HPDE6-E6E7 (cell line): ENCODE measurements around the gene C12orf76.
"Not testable (repeated sequence)": the region's sequence is repeated elsewhere in the genome, so short reads cannot be mapped to it uniquely, and the experiment has no call there.

Source experiments
- DNase-seq: peaks from one replicate; pipeline ENCODE4 v3.0.0; 2011; ENCODE audit warnings: missing footprints; ENCODE audit errors: extremely low spot score

C12orf76 gene

DNA sequence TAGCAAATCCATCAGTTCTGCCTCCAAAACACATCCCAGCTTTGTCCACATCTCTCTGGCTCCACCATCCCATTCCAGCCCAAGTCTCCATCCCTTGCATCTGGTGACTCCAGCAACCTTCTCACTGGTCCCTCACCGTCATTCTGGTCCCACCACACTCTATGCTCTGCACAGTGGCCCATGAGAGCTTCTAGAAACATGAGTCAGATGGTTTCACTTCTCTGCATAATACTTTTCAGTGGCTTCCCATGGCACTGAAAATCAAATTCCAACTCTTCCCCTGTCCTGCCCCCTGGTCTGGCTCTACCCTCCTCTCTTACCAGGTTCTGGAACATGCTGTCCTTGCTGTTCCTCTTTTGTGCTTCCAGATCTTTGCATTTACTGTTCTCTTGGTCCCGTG is 17.2 kb upstream of the C12orf76 start:
- no peak for DNase-seq

DNA sequence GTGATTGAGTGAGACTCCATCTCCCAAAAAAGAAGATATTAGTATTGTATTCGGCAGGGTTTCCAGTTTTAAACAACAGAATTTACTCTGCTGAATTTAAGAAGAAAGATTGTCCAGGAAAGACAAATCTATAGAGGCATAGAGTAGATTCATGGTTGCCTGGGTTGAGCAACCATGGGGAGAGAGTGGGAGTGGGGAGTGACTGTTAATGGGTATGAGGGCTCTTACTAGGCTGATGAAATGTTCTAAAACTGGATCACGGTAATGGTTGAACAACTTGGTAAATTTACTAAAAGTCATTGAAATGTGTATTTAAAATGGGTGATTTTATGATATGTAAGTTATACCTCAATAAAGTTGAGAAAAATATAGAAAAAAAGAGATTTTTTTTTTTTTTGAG is 13.9 kb upstream of the C12orf76 start:
- DNase-seq: no peak

DNA sequence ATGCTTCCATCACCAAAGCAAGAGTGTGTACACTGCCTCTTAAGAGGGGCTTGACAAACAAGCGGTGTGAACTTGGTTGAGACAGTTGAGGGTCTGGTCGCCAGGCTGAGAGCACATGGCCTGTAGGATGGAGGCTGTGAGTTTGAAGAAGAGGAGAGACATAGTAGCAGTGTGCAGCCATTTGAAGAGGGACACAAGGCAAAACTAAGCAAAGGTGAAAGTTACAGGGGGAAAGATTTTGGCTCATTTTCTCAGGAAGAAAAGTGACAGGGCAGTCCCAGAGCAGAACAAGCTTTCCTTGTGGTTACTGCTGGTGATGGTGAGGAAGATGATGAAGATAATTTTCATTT is 11.3 kb upstream of the C12orf76 start:
- DNase-seq: no peak

DNA sequence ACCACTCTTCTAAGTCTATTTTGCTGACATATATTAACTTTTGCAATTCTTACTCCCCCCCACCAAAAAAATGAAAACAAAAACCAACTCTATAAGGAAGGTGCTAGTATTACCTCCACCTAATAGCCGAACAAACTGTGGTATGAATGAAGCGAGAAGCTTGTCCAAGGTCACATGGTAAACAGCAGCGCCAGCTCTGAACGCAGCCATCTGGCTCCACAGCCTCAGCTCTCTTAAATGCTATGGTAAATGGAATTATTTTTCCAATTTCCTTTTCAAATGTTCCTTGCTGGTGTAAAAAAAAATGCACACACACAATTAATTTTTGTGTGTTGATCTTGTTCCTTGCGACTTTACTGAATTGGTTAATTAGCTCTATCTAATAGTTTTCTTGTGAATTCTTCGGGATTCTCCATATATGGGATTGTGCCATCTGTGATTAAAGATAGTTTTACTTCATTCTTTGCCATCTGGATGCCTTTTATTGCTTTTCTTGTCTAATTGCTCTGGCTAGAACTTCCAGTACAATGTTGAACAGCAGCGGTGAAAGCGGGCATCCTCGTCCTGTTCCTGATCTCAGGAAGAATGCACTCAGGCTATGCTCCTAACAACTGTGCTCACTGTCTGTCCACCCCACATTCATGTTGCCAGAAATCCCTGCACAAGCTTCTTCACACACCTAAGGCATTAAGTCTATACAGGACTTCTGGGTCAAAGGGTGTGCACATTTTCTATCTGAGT is 10.7 kb upstream of the C12orf76 start:
- DNase-seq: no peak

DNA sequence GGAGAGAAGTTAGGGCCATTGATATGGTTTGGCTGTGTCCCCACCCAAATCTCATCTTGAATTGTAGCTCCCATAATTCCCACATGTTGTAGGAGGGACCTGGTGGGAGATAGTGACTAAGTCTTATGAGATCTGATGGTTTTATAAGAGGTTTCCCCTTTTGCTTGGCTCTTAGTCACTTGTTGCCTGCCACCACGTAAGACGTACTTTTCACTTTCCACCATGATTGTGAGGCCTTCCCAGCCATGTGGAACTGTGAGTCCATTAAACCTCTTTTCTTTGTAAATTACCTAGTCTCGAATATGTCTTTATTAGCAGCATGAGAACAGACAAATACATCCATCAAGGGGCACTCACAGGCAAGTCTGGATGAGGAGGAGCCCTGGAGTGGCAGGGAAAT is 8.3 kb upstream of the C12orf76 start:
- DNase-seq: not testable (repeated sequence)

DNA sequence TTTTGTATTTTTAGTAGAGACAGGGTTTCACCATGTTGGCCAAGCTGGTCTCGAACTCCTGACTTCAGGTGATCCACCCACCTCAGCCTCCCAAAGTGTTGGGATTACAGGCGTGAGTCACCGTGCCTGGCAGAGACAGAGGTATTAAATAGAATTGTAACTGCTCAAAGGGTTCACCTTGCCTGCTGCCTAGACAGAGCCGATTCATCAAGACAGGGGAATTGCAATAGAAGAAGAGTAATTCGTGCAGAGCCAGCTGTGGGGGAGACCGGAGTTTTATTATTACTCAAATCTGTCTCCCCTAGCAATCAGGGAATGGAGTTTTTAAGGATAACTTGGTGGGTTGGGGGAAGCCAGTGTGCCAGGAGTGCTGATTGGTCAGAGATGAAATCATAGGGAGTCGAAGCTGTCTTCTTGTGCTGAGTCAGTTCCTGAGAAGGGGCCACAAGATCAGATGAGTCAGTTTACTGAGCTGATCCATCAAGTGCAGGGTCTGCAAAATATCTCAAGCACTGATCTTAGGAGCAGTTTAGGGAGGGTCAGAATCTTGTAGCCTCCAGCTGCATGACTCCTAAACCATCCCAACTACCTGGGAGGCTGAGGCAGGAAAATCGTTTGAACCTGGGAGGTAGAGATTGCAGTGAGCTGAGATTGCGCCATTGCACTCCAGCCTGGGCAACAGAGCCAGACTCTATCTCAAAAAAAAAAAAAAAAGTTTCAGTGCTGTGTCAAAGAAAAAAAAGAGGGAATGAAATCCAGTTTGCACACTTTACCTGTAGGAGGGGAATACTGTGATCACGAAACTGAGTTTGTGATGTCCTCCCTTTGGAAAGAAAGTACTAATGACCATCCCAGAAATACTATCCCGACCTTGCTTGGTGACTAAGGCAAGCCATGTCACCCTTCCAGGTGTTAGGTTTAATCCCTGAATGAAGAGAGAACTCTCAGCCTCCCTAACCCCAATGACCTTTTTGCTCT is 7.3 kb upstream of the C12orf76 start:
- DNase-seq: not testable (repeated sequence)

DNA sequence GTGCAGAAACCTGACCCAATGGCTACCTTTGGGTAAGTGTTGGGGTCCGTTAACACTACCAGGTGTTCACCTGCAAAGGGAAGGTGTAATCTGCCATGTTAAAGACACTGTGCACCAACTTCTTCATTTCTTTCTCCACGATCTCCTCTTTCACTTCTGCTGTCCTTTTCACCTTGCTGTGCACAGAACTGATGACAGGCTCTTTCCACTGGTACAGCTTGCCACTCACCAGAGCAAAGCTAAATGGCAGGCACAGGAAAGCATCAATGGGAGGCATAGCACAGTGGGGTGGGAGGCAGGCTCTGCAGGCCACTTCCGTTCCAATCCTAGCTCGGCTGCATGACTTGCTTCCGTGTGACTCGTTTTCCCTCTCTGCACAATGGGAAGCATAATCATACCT is 2.6 kb upstream of the C12orf76 start:
- DNase-seq: no peak

DNA sequence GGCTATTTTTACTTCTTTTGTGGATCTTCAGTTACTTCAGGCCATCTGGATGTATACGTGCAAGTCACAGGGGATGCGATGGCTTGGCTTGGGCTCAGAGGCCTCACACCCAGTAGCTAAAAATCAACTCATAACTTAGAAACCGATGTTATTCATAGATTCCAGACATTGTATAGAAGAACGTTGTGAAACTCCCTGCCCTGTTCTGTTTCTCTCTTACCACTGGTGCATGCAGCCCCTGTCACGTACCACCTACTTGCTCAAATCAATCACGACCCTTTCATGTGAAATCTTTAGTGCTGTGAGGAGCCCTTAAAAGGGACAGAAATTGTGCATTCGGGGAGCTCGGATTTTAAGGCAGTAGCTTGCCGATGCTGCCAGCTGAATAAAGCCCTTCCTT is 1.3 kb upstream of the C12orf76 start:
- not testable (repeated sequence) for DNase-seq

DNA sequence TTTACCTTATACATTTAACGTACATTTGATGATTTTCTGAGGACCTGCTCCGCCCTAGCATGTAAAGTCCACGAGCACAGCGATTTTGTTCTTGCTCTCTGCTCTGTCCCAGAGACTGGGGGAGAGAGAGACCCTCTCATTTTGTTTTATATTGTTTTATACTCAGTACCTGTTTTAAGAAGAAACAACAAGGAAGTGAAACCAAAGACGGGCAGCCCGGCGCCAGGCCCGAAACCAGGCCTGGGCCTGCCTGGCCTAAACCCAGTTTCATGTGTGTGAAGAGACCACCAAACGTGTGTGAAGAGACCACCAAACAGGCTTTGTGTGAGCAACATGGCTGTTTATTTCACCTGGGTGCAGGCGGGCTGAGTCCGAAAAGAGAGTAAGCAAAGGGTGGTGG is 712 bp upstream of the C12orf76 start:
- not testable (repeated sequence) for DNase-seq

DNA sequence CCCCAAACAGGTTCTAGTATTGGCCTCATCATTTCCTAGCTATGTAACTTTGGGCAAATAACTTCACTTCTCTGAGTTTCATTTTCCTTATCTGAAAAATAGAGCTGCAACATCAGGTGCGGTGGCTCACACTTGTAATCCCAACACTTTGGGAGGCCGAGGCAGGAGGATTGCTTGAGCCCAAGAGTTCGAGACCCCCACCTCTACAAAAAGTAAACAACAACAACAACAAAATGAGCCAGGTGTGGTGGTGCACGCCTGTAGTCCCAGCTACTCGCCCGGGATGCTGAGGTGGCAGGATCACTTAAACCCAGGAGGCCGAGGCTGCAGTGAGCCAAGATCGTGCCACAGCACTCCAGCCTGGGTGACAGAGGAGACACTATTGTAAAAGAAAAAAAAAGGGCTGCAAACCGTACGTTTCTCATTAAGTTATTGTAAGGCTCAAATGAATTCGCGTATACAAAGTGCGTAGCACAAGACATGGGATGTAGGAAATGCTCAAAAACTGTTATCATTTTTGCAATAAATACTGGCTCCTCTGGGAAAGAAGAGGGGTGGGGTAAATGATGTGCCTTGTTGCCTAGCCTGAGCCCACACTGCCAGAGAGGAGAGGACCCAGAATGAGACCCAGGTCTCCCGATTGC is 903 bp downstream of the C12orf76 start:
- DNase-seq: no peak

DNA sequence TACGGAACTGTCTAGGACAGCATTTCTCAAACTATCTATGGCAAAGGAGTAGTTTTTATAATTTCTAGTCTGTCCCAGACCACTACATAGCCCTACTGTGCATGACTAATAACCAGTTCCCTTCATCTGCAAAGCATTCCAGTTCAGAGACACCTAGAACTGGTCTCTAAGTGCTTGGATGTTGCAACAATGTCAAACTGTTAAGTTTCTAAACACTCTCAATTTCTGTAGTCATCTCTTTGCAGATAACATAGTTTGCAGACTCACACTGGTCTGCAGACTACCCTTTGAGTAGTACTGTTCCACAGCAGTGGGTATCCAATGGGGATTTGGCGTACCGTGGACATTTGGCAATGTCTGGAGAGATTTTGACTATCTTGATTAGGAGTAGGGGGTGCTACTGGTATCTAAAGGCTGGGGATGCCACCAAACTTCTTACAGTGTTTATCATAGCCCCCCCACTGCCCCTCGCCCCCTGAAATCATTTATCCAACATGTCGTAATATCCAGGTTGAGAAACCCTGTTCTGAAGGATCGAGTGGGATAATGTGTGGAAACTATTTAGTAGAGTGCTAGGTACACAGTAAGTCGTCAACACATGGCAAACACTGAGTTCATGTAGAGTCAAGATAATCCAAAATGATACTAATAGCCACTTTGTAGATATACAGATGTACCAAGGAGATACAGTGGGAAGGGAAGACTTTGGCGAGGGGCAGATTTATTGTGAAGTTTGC is 1.7 kb downstream of the C12orf76 start:
- DNase-seq: no peak

DNA sequence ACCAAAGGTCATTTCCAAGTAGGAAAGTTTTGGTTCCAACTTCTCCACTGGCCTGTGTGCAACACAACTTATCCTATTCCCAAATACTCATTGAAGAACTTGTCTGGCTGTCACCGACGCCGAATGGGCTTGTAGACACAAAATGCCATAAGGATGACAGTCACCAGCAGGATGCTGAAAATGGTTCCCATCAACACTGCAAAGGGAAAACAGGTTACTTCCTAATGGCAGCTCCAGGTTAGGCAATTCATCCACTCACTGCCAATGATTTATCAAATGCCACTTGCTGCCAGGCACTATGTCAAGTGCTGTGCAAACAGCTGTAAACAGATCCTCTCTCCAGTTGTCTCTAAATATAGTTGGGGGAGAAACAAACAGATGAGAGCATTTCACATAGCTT is 6.1 kb downstream of the C12orf76 start:
- no peak for DNase-seq

DNA sequence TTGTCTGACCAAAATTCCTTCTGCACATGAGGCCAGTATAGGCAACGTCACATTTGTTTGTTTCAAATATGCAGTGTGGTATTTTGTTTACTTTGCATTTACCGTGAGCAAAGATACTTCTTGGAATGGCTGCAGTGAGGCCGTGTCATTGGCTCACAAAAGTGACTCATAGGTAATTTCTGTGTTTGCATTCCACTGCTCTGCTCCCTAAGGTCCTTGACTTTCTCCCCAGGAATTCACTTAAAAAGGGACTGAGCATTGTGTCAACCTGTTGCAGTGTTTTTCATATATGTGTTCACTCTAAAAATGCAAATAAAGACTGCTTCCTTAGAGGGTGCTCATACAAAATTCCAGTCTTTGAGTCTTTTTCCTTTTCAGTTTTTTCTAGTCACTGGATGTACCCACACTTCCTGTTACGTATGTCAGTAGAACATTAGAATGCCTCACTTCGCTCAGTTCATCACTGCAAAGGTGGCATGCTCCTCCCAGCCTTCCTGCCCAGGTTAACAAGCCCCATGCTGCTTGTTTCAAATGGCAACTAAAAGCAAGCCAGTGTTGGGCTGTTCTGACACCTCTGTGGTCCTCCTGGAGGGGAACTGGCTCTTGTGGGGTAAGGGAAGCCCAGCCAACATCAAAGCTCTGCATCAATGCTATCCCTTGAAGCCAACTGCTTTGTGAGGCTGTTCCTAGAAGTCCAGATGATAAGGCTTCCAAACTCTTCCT is 9.1 kb downstream of the C12orf76 start:
- peak; percentile 80 for DNase-seq

DNA sequence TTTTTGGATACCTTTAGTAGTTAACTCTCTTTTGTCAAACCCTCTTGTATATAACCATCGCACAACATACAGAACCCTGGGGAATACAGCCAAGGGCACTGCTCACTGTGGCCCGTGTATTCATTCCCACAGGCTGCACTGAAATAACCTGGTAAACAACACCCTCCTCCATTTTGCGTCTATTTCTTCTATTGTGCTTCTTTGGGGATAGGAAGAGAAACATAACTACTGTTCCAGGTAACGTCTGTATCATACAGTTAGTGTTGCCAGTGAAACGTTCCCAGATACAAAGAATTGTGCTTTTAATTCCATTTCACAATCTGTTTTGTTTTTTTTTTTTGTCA is 9.6 kb downstream of the C12orf76 start:
- DNase-seq: no peak

DNA sequence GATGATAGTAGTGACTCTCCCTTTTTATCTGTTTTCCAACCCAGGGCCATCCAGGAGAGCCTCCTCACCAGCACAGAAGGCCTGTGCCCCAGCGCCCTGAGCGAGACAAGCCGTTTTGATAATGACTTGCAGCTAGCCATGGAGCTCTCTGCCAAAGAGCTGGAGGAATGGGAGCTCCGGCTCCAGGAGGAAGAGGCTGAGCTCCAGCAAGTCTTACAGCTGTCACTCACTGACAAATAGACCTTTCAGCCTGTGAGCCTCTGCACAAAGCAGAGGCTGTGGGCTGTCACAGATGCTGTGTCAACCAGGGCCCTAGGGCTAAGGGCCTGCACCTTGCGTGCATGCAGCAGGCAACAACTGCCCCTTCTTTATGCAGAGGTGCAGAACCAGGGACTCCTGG is 11.0 kb downstream of the C12orf76 start:
- DNase-seq: no peak

DNA sequence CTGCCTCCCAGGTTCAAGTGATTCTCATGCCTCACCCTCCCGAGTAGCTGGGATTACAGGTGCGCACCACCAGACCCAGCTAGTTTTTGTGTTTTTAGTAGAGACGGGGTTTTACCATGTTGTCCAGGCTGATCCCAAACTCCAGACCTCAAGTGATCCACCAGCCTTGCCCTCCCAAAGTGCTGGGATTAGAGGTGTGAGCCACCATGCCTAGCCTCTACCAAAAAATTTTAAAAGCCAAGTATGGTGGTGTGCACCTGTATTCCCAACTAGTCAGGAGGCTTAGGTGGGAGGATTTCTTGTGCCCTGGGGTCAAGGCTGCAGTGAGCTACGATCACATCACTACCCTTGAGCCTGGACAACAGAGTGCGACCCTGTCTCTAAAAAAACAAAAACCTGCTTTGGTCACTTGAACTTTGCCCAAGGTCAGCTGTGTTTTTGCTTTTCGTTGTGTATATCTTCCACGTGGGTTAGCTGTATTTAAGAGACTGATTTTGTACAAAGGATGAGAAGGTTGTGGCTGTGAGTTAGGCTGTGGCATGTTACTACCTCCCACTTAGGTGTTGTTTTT is 12.7 kb downstream of the C12orf76 start:
- no peak for DNase-seq

DNA sequence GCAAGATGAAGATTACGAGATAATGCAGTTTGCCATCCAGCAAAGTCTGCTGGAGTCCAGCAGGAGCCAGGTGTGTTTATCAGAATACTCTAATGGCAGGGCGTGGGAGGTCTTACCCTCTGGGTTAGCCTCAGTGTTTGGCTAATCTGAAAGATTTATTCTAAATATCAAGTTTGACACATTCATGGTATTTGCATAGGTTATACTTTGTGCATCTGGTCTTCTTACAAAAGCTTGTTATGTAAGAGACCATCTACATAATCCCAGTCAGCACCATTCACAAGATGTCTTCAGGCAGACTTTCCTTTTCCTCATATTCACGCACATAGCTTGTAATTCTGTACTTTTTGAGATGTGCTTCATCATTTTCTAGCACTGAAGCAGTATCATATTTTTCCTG is 14.4 kb downstream of the C12orf76 start:
- no peak for DNase-seq

DNA sequence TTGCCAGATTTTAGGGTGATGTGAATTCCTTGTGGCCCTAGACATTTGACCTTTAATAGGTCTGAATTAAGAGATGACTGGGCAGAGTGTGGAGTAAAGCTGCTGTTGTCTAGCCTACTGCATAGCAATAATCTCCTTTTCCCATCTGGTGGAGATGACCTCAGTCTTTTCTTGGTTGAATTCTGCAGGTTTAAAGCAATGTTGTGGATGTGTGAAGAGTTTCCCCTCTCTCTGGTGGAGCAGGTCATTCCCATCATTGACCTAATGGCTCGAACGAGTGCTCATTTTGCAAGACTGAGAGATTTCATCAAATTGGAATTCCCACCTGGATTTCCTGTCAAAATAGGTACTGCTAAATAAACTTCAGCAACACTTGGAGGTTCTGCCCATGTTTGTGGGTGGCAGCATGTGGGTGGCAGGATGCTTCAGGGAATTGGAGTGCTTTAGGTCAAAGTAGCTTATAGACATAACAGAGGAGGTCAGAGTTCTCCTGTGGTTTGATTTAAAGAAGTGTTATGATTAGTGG is 19.0 kb downstream of the C12orf76 start:
- DNase-seq: no peak

DNA sequence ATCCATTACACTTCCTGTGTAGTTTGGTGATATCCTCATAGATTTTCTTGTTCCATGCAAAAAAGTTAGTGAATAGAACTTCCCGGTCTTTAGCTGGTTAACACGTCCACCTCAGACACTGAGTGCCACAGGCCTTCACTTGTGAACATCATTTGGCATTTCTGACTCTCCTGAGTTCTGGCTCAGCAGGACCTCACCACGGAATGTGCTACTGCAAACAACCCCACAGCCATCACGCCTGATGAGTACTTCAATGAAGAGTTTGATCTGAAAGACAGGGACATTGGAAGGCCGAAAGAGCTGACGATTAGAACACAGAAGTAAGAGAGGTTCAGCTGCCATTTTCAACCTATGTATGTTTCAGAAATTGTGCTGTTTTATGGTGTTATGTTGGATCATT is 20.0 kb downstream of the C12orf76 start:
- DNase-seq: no peak

DNA sequence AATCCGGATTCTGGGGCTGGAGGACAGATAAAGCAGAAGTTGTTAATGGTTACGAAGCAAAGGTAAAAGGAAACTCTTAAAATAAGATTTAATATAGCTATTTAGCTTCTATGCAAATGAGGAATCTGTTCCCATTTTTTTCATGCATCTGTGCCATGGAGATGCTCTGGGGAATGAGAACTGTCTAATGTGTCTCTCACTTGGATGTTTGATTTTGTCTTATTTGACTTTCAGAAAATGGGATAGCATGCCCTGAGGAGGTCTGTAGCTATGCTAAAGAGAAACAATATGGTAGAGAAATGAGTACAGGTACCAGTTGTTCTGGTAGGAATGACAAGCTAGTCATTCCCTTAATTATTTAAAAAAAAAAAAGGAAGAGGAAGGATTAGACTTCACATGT is 24.3 kb downstream of the C12orf76 start:
- no peak for DNase-seq
